OCI-LY3 (cell line): Measurements from ENCODE around the gene TMCO1.
A peak's percentile ranks its signal among the peaks of the same experiment; 100 is the strongest.

Source experiments
- H2AFZ ChIP-seq: fragments of 200-600, 300-600 bp; shearing (Covaris generic); 2 replicates; pipeline ENCODE4 v1.6.0; 2014; ENCODE audit warnings: antibody characterized with exemption, low read depth, low read length
- H3K27ac ChIP-seq: fragments of 200-600, 300-600 bp; sonication (generic); 2 replicates; pipeline ENCODE4 v1.5.1; 2014; ENCODE audit warnings: mild to moderate bottlenecking, low read length, moderate library complexity, mixed read lengths
- H3K27me3 ChIP-seq: fragments of 200-600, 300-600 bp; sonication (generic); 2 replicates; pipeline ENCODE4 v1.6.1; 2014; ENCODE audit warnings: low read depth, low read length, mixed read lengths
- H3K36me3 ChIP-seq: fragments of 200-600, 300-600 bp; sonication (generic); replicated peaks from 2 replicates; pipeline ENCODE3; 2014; ENCODE audit warnings: low read depth, low read length, mixed read lengths
- H3K4me1 ChIP-seq: fragments of 300-600, 200-600 bp; sonication (generic); 2 replicates; pipeline ENCODE4 v1.6.1; 2014; ENCODE audit warnings: low read length, mixed read lengths
- H3K4me2 ChIP-seq: fragments of 200-600, 300-600 bp; sonication (generic); 2 replicates; pipeline ENCODE4 v1.6.1; 2014; ENCODE audit warnings: low read length, mixed read lengths
- H3K4me3 ChIP-seq: fragments of 300-600, 200-600 bp; sonication (generic); 2 replicates; pipeline ENCODE4 v1.5.1; 2014; ENCODE audit warnings: antibody characterized with exemption, mild to moderate bottlenecking, low read length, moderate library complexity
- H3K79me2 ChIP-seq: fragments of 300-600, 200-600 bp; shearing (Covaris generic); 2 replicates; pipeline ENCODE4 v1.6.1; 2014; ENCODE audit warnings: mild to moderate bottlenecking, low read length, mixed read lengths
- H3K9ac ChIP-seq: fragments of 300-600, 200-600 bp; shearing (Covaris generic); 2 replicates; pipeline ENCODE4 v1.6.0; 2014; ENCODE audit warnings: mild to moderate bottlenecking, low read length, moderate library complexity
- H3K9me3 ChIP-seq: fragments of 200-600, 300-600 bp; shearing (Covaris generic); 2 replicates; pipeline ENCODE4 v1.6.1; 2014; ENCODE audit warnings: low read length, mixed read lengths; ENCODE audit not compliant: insufficient read depth
- H4K20me1 ChIP-seq: fragments of 200-600, 300-600 bp; sonication (generic); 2 replicates; pipeline ENCODE4 v1.6.1; 2016; ENCODE audit warnings: low read length, mixed read lengths; ENCODE audit not compliant: insufficient read depth
- EZH2phosphoT487 ChIP-seq: fragments of 200-600 bp; shearing (Covaris generic); IDR thresholded peaks from 2 replicates; pipeline ENCODE4 v1.6.1; 2018; ENCODE audit warnings: antibody characterized with exemption, mixed run types, low read depth
- TF ChIP-seq, protein P1 (sequence below): fragments of 200-600, 300-600 bp; sonication (generic); IDR thresholded peaks from 2 replicates; pipeline ENCODE4 v1.5.1; 2014; ENCODE audit warnings: antibody characterized with exemption, low read length, low read depth

The TMCO1 gene

DNA sequence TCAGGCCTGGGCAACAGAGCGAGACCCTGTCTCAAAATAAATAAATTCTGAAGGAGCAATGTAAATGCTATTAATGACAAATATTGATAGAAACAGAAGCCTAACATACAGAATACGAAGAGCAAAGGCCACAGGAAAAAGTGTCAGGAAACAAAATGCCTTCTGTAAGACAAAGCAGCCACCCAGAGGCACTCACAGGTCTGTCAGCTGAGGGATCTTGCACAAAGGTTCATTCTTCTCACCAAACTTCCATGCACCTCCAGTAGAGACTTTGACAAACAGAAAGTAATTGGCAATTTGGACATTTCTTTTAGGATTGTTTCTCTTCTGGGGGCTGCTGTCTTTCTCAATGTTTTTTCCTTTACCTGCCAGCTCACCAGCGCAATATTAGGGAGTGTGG is 69.1 kb downstream of the TMCO1 start:
- H3K36me3 ChIP-seq = no peaks in the 10 kb centered on the region
- H3K4me1 ChIP-seq = peaks cover 3% of the 10 kb centered on the region; the same call in 1 of the 2 replicates
- no peaks in the 10 kb centered on the region for H3K9me3 ChIP-seq
- H4K20me1 ChIP-seq = no peaks in the 10 kb centered on the region
- no peak overlapping the region for H3K4me3 ChIP-seq
- peaks cover 23% of the 10 kb centered on the region for H3K79me2 ChIP-seq
- TF ChIP-seq, protein P1, sequence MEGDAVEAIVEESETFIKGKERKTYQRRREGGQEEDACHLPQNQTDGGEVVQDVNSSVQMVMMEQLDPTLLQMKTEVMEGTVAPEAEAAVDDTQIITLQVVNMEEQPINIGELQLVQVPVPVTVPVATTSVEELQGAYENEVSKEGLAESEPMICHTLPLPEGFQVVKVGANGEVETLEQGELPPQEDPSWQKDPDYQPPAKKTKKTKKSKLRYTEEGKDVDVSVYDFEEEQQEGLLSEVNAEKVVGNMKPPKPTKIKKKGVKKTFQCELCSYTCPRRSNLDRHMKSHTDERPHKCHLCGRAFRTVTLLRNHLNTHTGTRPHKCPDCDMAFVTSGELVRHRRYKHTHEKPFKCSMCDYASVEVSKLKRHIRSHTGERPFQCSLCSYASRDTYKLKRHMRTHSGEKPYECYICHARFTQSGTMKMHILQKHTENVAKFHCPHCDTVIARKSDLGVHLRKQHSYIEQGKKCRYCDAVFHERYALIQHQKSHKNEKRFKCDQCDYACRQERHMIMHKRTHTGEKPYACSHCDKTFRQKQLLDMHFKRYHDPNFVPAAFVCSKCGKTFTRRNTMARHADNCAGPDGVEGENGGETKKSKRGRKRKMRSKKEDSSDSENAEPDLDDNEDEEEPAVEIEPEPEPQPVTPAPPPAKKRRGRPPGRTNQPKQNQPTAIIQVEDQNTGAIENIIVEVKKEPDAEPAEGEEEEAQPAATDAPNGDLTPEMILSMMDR = no peak
- TF ChIP-seq EZH2phosphoT487 = no peak
- H3K4me2 ChIP-seq = no peak overlapping the region
- H2AFZ ChIP-seq = no peak overlapping the region
- no peak overlapping the region for H3K9ac ChIP-seq
- no peak overlapping the region for H3K27ac ChIP-seq
- peaks cover 11% of the 10 kb centered on the region for H3K27me3 ChIP-seq

GRCh38 chr1:165698761-165699052 is 70.0 kb downstream of the TMCO1 start:
- no peaks in the 10 kb centered on the region for H3K9me3 ChIP-seq
- no peaks in the 10 kb centered on the region for H3K36me3 ChIP-seq
- H3K27ac ChIP-seq = peak overlapping the region; percentile 27; the same call in 1 of the 2 replicates
- no peak for TF ChIP-seq EZH2phosphoT487
- TF ChIP-seq, protein P1 = no peak
- H3K4me1 ChIP-seq = peaks cover 3% of the 10 kb centered on the region; the same call in 1 of the 2 replicates
- no peaks in the 10 kb centered on the region for H4K20me1 ChIP-seq
- peak overlapping the region; percentile 73 for H3K9ac ChIP-seq
- peaks cover 23% of the 10 kb centered on the region for H3K79me2 ChIP-seq
- H3K4me3 ChIP-seq = peak overlapping the region; percentile 86
- peak overlapping the region; percentile 93 for H3K4me2 ChIP-seq
- H2AFZ ChIP-seq = peak overlapping the region; percentile 97
- H3K27me3 ChIP-seq = peaks cover 11% of the 10 kb centered on the region

DNA sequence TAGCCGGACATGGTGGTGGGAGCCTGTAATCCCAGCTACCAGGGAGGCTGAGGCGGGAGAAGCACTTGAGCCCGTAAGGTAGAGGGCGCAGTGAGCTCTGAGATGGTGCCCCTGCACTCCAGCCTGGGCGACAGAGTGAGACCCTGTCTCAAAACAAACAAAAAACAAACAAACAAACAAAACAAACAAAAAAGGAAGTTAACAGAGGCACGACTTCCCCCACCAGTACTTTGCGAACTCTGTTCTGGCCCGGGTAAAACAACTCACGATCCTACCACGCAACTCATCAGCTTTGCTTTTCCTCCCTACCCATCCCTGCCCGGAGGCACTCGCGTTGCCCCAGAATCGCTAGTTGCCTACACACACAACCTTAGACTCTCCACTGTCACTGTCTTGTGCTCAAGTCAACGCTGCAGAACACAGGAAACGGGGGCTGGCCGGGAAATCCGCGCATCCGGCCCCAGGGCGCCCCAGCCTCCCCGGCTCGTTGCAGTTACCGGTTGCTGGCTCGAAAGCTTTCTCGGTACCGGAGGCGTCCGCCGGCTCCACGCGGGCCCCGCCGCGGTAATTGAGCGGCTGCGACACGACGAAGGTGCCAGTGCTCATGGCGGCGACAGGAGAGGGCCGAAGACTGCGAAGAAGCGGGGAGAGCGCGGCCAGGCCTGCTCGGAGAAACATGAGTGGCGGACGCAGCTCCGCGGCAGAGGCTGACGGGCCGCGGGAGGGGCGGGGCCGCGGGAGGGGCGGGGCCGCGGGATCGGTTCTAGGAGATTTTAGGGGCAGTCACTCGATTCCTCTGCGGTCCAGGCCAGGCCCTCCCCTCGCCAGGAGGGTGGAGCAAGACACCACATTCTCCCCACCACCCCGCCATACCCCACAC is 70.5 kb downstream of the TMCO1 start, which contains the start of gene ALDH9A1:
ALDH9A1 (minus strand) TSS at position 682 of the 880 bp plus-strand sequence; CDS start at position 678, 4 bp downstream.
- H3K4me1 ChIP-seq = peaks cover 3% of the 10 kb centered on the region; the same call in 1 of the 2 replicates
- H2AFZ ChIP-seq = peak within 1 kb of the TSS; percentile 97

DNA sequence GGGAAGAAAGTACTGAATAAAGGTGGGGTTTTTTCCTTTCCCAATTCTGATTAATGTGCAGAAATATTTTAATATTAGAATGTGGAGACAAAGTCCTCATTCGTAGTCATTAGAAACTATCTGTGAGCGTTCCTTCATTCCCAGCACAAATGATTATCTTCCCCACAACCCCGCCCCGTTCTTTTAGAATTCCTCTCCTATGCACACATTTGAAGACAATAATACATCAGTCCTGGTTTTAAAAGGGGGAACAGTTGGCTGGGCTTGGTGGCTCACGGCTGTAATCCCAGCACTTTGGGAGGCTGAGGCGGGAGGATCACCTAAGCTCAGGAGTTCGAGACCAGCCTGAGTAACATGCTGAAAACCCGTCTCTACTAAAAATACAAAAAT is 71.2 kb downstream of the TMCO1 start:
- H3K9ac ChIP-seq = no peak overlapping the region
- H3K79me2 ChIP-seq = peaks cover 23% of the 10 kb centered on the region
- peaks cover 11% of the 10 kb centered on the region for H3K27me3 ChIP-seq
- H4K20me1 ChIP-seq = no peaks in the 10 kb centered on the region
- H3K4me3 ChIP-seq = peak overlapping the region; percentile 86
- H2AFZ ChIP-seq = no peak overlapping the region
- no peaks in the 10 kb centered on the region for H3K36me3 ChIP-seq
- peak overlapping the region; percentile 57 for H3K4me2 ChIP-seq
- H3K9me3 ChIP-seq = no peaks in the 10 kb centered on the region
- TF ChIP-seq, protein P1 = no peak
- no peak for TF ChIP-seq EZH2phosphoT487
- no peak overlapping the region for H3K27ac ChIP-seq
- H3K4me1 ChIP-seq = peaks cover 3% of the 10 kb centered on the region; the same call in 1 of the 2 replicates

More for the DNA sequence above, 70.5 kb downstream of the TMCO1 start, which contains the start of gene ALDH9A1:
- Histone ChIP-seq H3K79me2 (peaks cover 23% of the 10 kb centered on the region), H3K9ac (peak within 1 kb of the TSS; percentile 76), H3K27me3 (peaks cover 11% of the 10 kb centered on the region), H3K9me3 (no peaks in the 10 kb centered on the region), H3K4me2 (peak within 1 kb of the TSS; percentile 93), H3K4me3 (peak within 1 kb of the TSS; percentile 86), H3K27ac (peak within 1 kb of the TSS; percentile 65), H4K20me1 (no peaks in the 10 kb centered on the region), H3K36me3 (no peaks in the 10 kb centered on the region)
- no peak for TF ChIP-seq EZH2phosphoT487
- TF ChIP-seq, protein P1 = peak; percentile 51
